ENCODE results near the gene IFT57. TPM values are rescaled to one million over a fixed set of nuclear protein-coding genes. Genes with fewer than 3 reads are reported as not detected.

The IFT57 gene
- total RNA-seq, 1 donor from 2014 or later: 27.5 TPM

- no peaks in the 10 kb centered on the region for H3K79me2 ChIP-seq (ENCODE audit: insufficient read depth, low read length)
- peak overlapping the region; percentile 12 for H3K27ac ChIP-seq (ENCODE audit: low read depth, low read length)
- Mint-ChIP-seq H3K27me3 (ENCODE audit: low read depth, unreplicated experiment) (no peaks in the 10 kb centered on the region), H3K4me3 (ENCODE audit: unreplicated experiment) (no peak overlapping the region), H3K4me1 (ENCODE audit: low read depth, unreplicated experiment) (peaks cover 14% of the 10 kb centered on the region), H3K9me3 (ENCODE audit: unreplicated experiment) (no peaks in the 10 kb centered on the region), H3K27ac (ENCODE audit: unreplicated experiment) (no peak overlapping the region), H3K36me3 (ENCODE audit: low read depth, unreplicated experiment) (no peaks in the 10 kb centered on the region)
- TF ChIP-seq CTCF (IDR thresholded peaks at IDR 0.05; ENCODE audit: insufficient read depth, low read depth, low read length): no peak
- no peak for TF ChIP-seq EZH2 (IDR thresholded peaks at IDR 0.05; ENCODE audit: insufficient read depth, low read length)
- peak overlapping the region; percentile 5 for H3K4me2 ChIP-seq (ENCODE audit: low read length)
- DNase-seq (ENCODE audit: low read depth) (peak; percentile 89), FAIRE-seq (peak; percentile 13)
- no peaks in the 10 kb centered on the region for H3K9me3 ChIP-seq (ENCODE audit: insufficient read depth, low read depth, low read length)
- no peaks in the 10 kb centered on the region for H3K36me3 ChIP-seq (ENCODE audit: insufficient read depth, low read length)
- no peaks in the 10 kb centered on the region for H3K27me3 ChIP-seq (ENCODE audit: insufficient read depth, low read length)
- H2AFZ ChIP-seq (ENCODE audit: low read depth, low read length): no peak overlapping the region
- no peaks in the 10 kb centered on the region for H4K20me1 ChIP-seq (ENCODE audit: insufficient read depth, low read length)
- no peak overlapping the region for H3K4me3 ChIP-seq (ENCODE audit: insufficient read depth, low read depth, low read length)
- peaks cover 14% of the 10 kb centered on the region for H3K4me1 ChIP-seq (ENCODE audit: insufficient read depth, low read length)
- H3K9ac ChIP-seq (ENCODE audit: low read length): no peak overlapping the region
Observed at GRCh38 chr3:108180194-108180593, 42.0 kb downstream of the IFT57 start.

DNA sequence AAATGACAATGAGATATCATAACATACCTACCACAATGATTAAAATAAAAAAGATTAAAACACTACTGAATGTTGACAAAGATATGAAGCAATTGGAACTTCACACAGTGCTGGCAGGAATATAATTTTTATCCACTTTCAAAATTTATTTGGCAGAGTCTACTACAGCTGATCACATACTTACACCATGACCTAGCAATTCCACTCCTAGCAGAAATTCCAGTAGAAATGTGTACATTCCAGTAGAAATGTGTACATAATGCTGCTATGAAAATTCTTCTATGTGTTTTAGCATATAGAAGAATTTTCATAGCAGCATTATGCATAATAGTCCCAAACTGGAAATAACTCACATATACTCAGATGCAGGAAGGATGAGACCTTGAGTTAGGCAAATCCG is 43.5 kb downstream of the IFT57 start:
- Histone ChIP-seq H3K4me3 (ENCODE audit: insufficient read depth, low read depth, low read length) (no peak overlapping the region), H3K36me3 (ENCODE audit: insufficient read depth, low read length) (no peaks in the 10 kb centered on the region), H3K9ac (ENCODE audit: low read length) (no peak overlapping the region), H3K79me2 (ENCODE audit: insufficient read depth, low read length) (no peaks in the 10 kb centered on the region), H3K4me2 (ENCODE audit: low read length) (no peak overlapping the region), H3K27me3 (ENCODE audit: insufficient read depth, low read length) (no peaks in the 10 kb centered on the region), H2AFZ (ENCODE audit: low read depth, low read length) (no peak overlapping the region), H4K20me1 (ENCODE audit: insufficient read depth, low read length) (no peaks in the 10 kb centered on the region), H3K27ac (ENCODE audit: low read depth, low read length) (peak overlapping the region; percentile 2), H3K4me1 (ENCODE audit: insufficient read depth, low read length) (peaks cover 14% of the 10 kb centered on the region), H3K9me3 (ENCODE audit: insufficient read depth, low read depth, low read length) (no peaks in the 10 kb centered on the region)
- Mint-ChIP-seq H3K4me3 (ENCODE audit: unreplicated experiment) (no peak overlapping the region), H3K36me3 (ENCODE audit: low read depth, unreplicated experiment) (no peaks in the 10 kb centered on the region), H3K27me3 (ENCODE audit: low read depth, unreplicated experiment) (no peaks in the 10 kb centered on the region), H3K4me1 (ENCODE audit: low read depth, unreplicated experiment) (peaks cover 14% of the 10 kb centered on the region), H3K27ac (ENCODE audit: unreplicated experiment) (peak overlapping the region; percentile 14), H3K9me3 (ENCODE audit: unreplicated experiment) (no peaks in the 10 kb centered on the region)
- no peak for FAIRE-seq
- DNase-seq (ENCODE audit: low read depth): peak; percentile 36
- TF ChIP-seq CTCF (IDR thresholded peaks at IDR 0.05; ENCODE audit: insufficient read depth, low read depth, low read length): no peak
- no peak for TF ChIP-seq EZH2 (IDR thresholded peaks at IDR 0.05; ENCODE audit: insufficient read depth, low read length)

GRCh38 chr3:108177536-108177935 is 44.7 kb downstream of the IFT57 start:
- Mint-ChIP-seq H3K4me3 (ENCODE audit: unreplicated experiment) (no peak overlapping the region), H3K4me1 (ENCODE audit: low read depth, unreplicated experiment) (peaks cover 14% of the 10 kb centered on the region), H3K9me3 (ENCODE audit: unreplicated experiment) (no peaks in the 10 kb centered on the region), H3K36me3 (ENCODE audit: low read depth, unreplicated experiment) (no peaks in the 10 kb centered on the region), H3K27ac (ENCODE audit: unreplicated experiment) (no peak overlapping the region), H3K27me3 (ENCODE audit: low read depth, unreplicated experiment) (no peaks in the 10 kb centered on the region)
- Histone ChIP-seq H2AFZ (ENCODE audit: low read depth, low read length) (no peak overlapping the region), H3K79me2 (ENCODE audit: insufficient read depth, low read length) (no peaks in the 10 kb centered on the region), H3K9me3 (ENCODE audit: insufficient read depth, low read depth, low read length) (no peaks in the 10 kb centered on the region), H4K20me1 (ENCODE audit: insufficient read depth, low read length) (no peaks in the 10 kb centered on the region), H3K4me2 (ENCODE audit: low read length) (no peak overlapping the region), H3K27ac (ENCODE audit: low read depth, low read length) (no peak overlapping the region), H3K27me3 (ENCODE audit: insufficient read depth, low read length) (no peaks in the 10 kb centered on the region), H3K36me3 (ENCODE audit: insufficient read depth, low read length) (no peaks in the 10 kb centered on the region), H3K9ac (ENCODE audit: low read length) (no peak overlapping the region), H3K4me3 (ENCODE audit: insufficient read depth, low read depth, low read length) (no peak overlapping the region), H3K4me1 (ENCODE audit: insufficient read depth, low read length) (peaks cover 11% of the 10 kb centered on the region)
- no peak for DNase-seq (ENCODE audit: low read depth)
- FAIRE-seq: no peak
- TF ChIP-seq CTCF (IDR thresholded peaks at IDR 0.05; ENCODE audit: insufficient read depth, low read depth, low read length) (no peak), EZH2 (IDR thresholded peaks at IDR 0.05; ENCODE audit: insufficient read depth, low read length) (no peak)
